Hepatocyte (in vitro differentiated cells): ENCODE results near the gene PCDHA13. TPM values are rescaled to one million over a fixed set of nuclear protein-coding genes. Genes with fewer than 3 reads are reported as not detected.
"Not testable (repeated sequence)": the region's sequence is repeated elsewhere in the genome, so short reads cannot be mapped to it uniquely, and the experiment has no call there.

ENCODE experiments used
- DNase-seq: peaks from one replicate; pipeline ENCODE4 v3.0.0-alpha.2; 2016; ENCODE audit warnings: low spot score
- H2AFZ ChIP-seq: fragments of 200-600 bp; sonication (generic); 2 replicates; pipeline ENCODE4 v1.6.0; 2016; ENCODE audit warnings: antibody characterized with exemption, mild to moderate bottlenecking
- H3K27ac ChIP-seq: fragments of 200-600 bp; sonication (generic); 2 replicates; pipeline ENCODE4 v1.5.1; 2016; ENCODE audit warnings: mild to moderate bottlenecking
- H3K27me3 ChIP-seq: fragments of 200-600 bp; sonication (generic); 2 replicates; pipeline ENCODE4 v1.6.1; 2016
- H3K36me3 ChIP-seq: fragments of 200-600 bp; sonication (generic); replicated peaks from 2 replicates; pipeline ENCODE4 v1.5.1; 2016; ENCODE audit warnings: low read depth; ENCODE audit not compliant: insufficient read depth
- H3K4me1 ChIP-seq: fragments of 200-600 bp; sonication (generic); 2 replicates; pipeline ENCODE4 v1.5.1; 2016; ENCODE audit warnings: mild to moderate bottlenecking, moderate library complexity; ENCODE audit not compliant: insufficient read depth
- H3K4me2 ChIP-seq: fragments of 200-600 bp; sonication (generic); 2 replicates; pipeline ENCODE4 v1.6.0; 2016
- H3K4me3 ChIP-seq: fragments of 200-600 bp; sonication (generic); 2 replicates; pipeline ENCODE4 v1.5.1; 2016; ENCODE audit warnings: mild to moderate bottlenecking
- H3K79me2 ChIP-seq: fragments of 200-600 bp; sonication (generic); 2 replicates; pipeline ENCODE4 v1.6.0; 2017; ENCODE audit warnings: mild to moderate bottlenecking
- H3K9me2 ChIP-seq: fragments of 200-600 bp; sonication (generic); replicated peaks from 2 replicates; pipeline ENCODE4 v1.6.0; 2017; ENCODE audit warnings: mild to moderate bottlenecking; ENCODE audit not compliant: insufficient read depth
- H3K9me3 ChIP-seq: fragments of 200-600 bp; sonication (generic); 2 replicates; pipeline ENCODE4 v1.5.1; 2016; ENCODE audit warnings: low read depth, mild to moderate bottlenecking
- H4K20me1 ChIP-seq: fragments of 200-600 bp; sonication (generic); 2 replicates; pipeline ENCODE4 v1.6.0; 2016; ENCODE audit warnings: mild to moderate bottlenecking; ENCODE audit not compliant: insufficient read depth, poor library complexity, severe bottlenecking
- EZH2 ChIP-seq: fragments of 200-600 bp; sonication (generic); IDR thresholded peaks from 2 replicates; pipeline ENCODE4 v1.6.1; 2016; ENCODE audit warnings: antibody characterized with exemption, mild to moderate bottlenecking, borderline replicate concordance
- EZH2phosphoT487 ChIP-seq: fragments of 200-600 bp; sonication (generic); IDR thresholded peaks from one replicate; pipeline ENCODE4 v1.6.1; 2018; ENCODE audit warnings: antibody characterized with exemption, mild to moderate bottlenecking, low read depth, moderate library complexity; ENCODE audit not compliant: unreplicated experiment, severe bottlenecking
- WGBS: methylation state at CpG from one replicate; pipeline ENCODE4 v1.1.6; 2016; ENCODE audit warnings: low lambda C conversion rate; ENCODE audit errors: missing lambda C conversion rate; 5-methylcytosine and 5-hydroxymethylcytosine counted together
- polyA plus RNA-seq: library from polyadenylated mRNA; unstranded; fragments of >200 nt; fragmentation: Nextera tagmentation; extraction: Ambion mirVana; gene quantifications from 2 replicates; pipeline ENCODE4 v1.2.1, GENCODE V29; 2016
- total RNA-seq: library from RNA; depleted of rRNA; stranded (reverse); fragments of >200 nt; gene quantifications from 2 replicates; pipeline ENCODE4 v1.2.3, GENCODE V29; 2014
- TF ChIP-seq, protein P1 (sequence below): fragments of 200-600 bp; sonication (generic); IDR thresholded peaks from 2 replicates; pipeline ENCODE4 v1.5.1; 2016; ENCODE audit warnings: antibody characterized with exemption, mild to moderate bottlenecking; ENCODE audit not compliant: poor library complexity

Gene PCDHA13
- total and polyA plus RNA-seq, 2 experiments from 2014 or later = 0.27 to 4.3 TPM

DNA sequence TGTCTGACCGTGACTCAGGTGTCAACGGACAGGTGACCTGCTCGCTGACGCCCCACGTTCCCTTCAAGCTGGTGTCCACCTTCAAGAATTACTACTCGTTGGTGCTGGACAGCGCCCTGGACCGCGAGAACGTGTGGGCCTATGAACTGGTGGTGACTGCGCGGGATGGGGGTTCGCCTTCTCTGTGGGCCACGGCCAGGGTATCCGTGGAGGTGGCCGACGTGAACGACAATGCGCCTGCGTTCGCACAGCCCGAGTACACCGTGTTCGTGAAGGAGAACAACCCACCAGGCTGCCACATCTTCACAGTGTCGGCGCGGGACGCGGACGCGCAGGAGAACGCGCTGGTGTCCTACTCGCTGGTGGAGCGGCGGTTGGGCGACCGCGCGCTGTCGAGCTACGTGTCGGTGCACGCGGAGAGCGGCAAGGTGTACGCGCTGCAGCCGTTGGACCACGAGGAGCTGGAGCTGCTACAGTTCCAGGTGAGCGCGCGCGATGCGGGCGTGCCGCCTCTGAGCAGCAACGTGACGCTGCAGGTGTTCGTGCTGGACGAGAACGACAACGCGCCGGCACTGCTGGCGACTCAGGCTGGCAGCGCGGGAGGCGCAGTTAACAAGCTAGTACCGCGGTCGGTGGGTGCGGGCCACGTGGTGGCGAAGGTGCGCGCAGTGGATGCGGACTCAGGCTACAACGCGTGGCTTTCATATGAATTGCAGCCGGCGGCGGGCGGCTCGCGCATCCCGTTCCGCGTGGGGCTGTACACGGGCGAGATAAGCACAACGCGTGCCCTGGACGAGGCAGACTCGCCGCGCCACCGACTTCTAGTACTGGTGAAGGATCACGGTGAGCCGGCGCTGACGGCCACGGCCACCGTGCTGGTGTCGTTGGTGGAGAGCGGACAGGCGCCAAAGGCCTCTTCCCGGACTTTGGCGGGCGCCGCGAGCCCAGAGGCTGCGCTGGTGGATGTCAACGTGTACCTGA lies 11.4 kb upstream of the PCDHA13 start:
- 98% methylated on average over 102 of the region's 114 CpGs for WGBS
- no peaks in the 10 kb centered on the region for H3K9me2 ChIP-seq
- H3K36me3 ChIP-seq = no peaks in the 10 kb centered on the region
- no peaks in the 10 kb centered on the region for H3K27me3 ChIP-seq
- TF ChIP-seq EZH2phosphoT487 = no peak
- peaks cover 11% of the 10 kb centered on the region for H3K79me2 ChIP-seq
- H3K4me1 ChIP-seq = no peaks in the 10 kb centered on the region
- H4K20me1 ChIP-seq = no peaks in the 10 kb centered on the region
- H3K4me3 ChIP-seq = no peak overlapping the region
- peaks cover 16% of the 10 kb centered on the region for H3K9me3 ChIP-seq
- no peak overlapping the region for H3K4me2 ChIP-seq
- H3K27ac ChIP-seq = no peak overlapping the region
- H2AFZ ChIP-seq = no peak overlapping the region
- no peak for DNase-seq

GRCh38 chr5:140875085-140876065 lies 6.5 kb upstream of the PCDHA13 start, which contains the start of gene PCDHA12:
Gene PCDHA12 (plus strand): TSS chr5:140875308. CDS start chr5:140875473, 165 bp downstream.
- WGBS = 22% methylated on average over 47 of the region's 47 CpGs
- no peaks in the 10 kb centered on the region for H3K36me3 ChIP-seq
- no peaks in the 10 kb centered on the region for H3K27me3 ChIP-seq
- no peaks in the 10 kb centered on the region for H3K9me2 ChIP-seq
- H3K4me1 ChIP-seq = no peaks in the 10 kb centered on the region
- peak within 1 kb of the TSS; percentile 91 for H3K27ac ChIP-seq
- no peaks in the 10 kb centered on the region for H3K9me3 ChIP-seq
- peaks cover 24% of the 10 kb centered on the region for H3K79me2 ChIP-seq
- DNase-seq = peak; percentile 80
- TF ChIP-seq EZH2phosphoT487 = no peak
- TF ChIP-seq, protein P1, sequence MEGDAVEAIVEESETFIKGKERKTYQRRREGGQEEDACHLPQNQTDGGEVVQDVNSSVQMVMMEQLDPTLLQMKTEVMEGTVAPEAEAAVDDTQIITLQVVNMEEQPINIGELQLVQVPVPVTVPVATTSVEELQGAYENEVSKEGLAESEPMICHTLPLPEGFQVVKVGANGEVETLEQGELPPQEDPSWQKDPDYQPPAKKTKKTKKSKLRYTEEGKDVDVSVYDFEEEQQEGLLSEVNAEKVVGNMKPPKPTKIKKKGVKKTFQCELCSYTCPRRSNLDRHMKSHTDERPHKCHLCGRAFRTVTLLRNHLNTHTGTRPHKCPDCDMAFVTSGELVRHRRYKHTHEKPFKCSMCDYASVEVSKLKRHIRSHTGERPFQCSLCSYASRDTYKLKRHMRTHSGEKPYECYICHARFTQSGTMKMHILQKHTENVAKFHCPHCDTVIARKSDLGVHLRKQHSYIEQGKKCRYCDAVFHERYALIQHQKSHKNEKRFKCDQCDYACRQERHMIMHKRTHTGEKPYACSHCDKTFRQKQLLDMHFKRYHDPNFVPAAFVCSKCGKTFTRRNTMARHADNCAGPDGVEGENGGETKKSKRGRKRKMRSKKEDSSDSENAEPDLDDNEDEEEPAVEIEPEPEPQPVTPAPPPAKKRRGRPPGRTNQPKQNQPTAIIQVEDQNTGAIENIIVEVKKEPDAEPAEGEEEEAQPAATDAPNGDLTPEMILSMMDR = peak; percentile 66
- H4K20me1 ChIP-seq = no peaks in the 10 kb centered on the region
- H3K4me3 ChIP-seq = peak within 1 kb of the TSS; percentile 63
- peak within 1 kb of the TSS; percentile 69 for H2AFZ ChIP-seq
- H3K4me2 ChIP-seq = peak within 1 kb of the TSS; percentile 65

DNA sequence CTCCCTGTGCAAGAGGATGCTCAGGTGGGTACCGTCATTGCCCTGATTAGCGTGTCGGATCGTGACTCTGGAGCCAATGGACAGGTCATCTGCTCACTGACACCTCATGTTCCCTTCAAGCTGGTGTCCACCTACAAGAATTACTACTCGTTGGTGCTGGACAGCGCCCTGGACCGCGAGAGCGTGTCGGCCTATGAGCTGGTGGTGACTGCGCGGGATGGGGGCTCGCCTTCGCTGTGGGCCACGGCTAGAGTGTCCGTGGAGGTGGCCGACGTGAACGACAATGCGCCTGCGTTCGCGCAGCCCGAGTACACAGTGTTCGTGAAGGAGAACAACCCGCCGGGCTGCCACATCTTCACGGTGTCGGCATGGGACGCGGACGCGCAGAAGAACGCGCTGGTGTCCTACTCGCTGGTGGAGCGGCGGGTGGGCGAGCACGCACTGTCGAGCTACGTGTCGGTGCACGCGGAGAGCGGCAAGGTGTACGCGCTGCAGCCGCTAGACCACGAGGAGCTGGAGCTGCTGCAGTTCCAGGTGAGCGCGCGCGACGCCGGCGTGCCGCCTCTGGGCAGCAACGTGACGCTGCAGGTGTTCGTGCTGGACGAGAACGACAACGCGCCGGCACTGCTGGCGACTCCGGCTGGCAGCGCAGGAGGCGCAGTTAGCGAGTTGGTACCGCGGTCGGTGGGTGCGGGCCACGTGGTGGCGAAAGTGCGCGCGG lies 5.2 kb upstream of the PCDHA13 start:
- H3K4me1 ChIP-seq, H3K27me3 ChIP-seq, H3K4me2 ChIP-seq, H4K20me1 ChIP-seq, DNase-seq, H3K4me3 ChIP-seq, H3K9me2 ChIP-seq, H2AFZ ChIP-seq, H3K27ac ChIP-seq, H3K9me3 ChIP-seq, H3K36me3 ChIP-seq: not testable (repeated sequence)
- 99% methylated on average over 73 of the region's 80 CpGs for WGBS
- peaks cover 24% of the 10 kb centered on the region for H3K79me2 ChIP-seq

GRCh38 chr5:140877262-140877581 lies 4.7 kb upstream of the PCDHA13 start:
- no peaks in the 10 kb centered on the region for H4K20me1 ChIP-seq
- H3K79me2 ChIP-seq = peaks cover 24% of the 10 kb centered on the region
- H3K9me2 ChIP-seq = no peaks in the 10 kb centered on the region
- no peaks in the 10 kb centered on the region for H3K36me3 ChIP-seq
- no peaks in the 10 kb centered on the region for H3K4me1 ChIP-seq
- no peak overlapping the region for H3K4me3 ChIP-seq
- no peak overlapping the region for H3K27ac ChIP-seq
- TF ChIP-seq EZH2 = no peak
- TF ChIP-seq, protein P1 = no peak
- TF ChIP-seq EZH2phosphoT487 = no peak
- H2AFZ ChIP-seq = no peak overlapping the region
- DNase-seq = no peak
- H3K9me3 ChIP-seq = no peaks in the 10 kb centered on the region
- H3K4me2 ChIP-seq = no peak overlapping the region
- 97% methylated on average over 37 of the region's 37 CpGs for WGBS
- H3K27me3 ChIP-seq = no peaks in the 10 kb centered on the region
